Osteoblast (primary cell): ENCODE measurements around the gene FAT2. TPM values are rescaled to one million over a fixed set of nuclear protein-coding genes. Genes with fewer than 3 reads are reported as not detected.

ENCODE experiments used
- DNase-seq: peaks from one replicate; pipeline ENCODE4 v3.0.0; 2011; ENCODE audit warnings: low spot score, mixed read lengths; ENCODE audit not compliant: insufficient read length; ENCODE audit errors: missing footprints
- H2AFZ ChIP-seq: 2 replicates; pipeline ENCODE4 v1.6.0; 2011; ENCODE audit warnings: mild to moderate bottlenecking, low read length
- H3K27ac ChIP-seq: 2 replicates; pipeline ENCODE4 v1.5.1; 2011; ENCODE audit warnings: mild to moderate bottlenecking, low read depth, low read length, moderate library complexity
- H3K27me3 ChIP-seq: 2 replicates; pipeline ENCODE4 v1.6.0; 2012; ENCODE audit warnings: mild to moderate bottlenecking, control low read depth, inconsistent platforms, low read length, moderate library complexity; ENCODE audit not compliant: insufficient read depth
- H3K36me3 ChIP-seq: 2 replicates; pipeline ENCODE4 v1.5.1; 2011; ENCODE audit warnings: mild to moderate bottlenecking, low read length, control low read depth, moderate library complexity; ENCODE audit not compliant: insufficient read depth
- H3K4me1 ChIP-seq: 2 replicates; pipeline ENCODE4 v1.5.1; 2011; ENCODE audit warnings: mild to moderate bottlenecking, low read length, control low read depth, moderate library complexity; ENCODE audit not compliant: insufficient read depth
- H3K4me2 ChIP-seq: 2 replicates; pipeline ENCODE4 v1.6.0; 2011; ENCODE audit warnings: mild to moderate bottlenecking, low read length; ENCODE audit not compliant: insufficient read depth
- H3K4me3 ChIP-seq: fragments of 200-600 bp; sonication (generic); 3 replicates; pipeline ENCODE4 v1.5.1; 2012; ENCODE audit warnings: mild to moderate bottlenecking, low read length, inconsistent platforms; ENCODE audit not compliant: insufficient read depth
- H3K79me2 ChIP-seq: 2 replicates; pipeline ENCODE4 v1.6.0; 2012; ENCODE audit warnings: mild to moderate bottlenecking, low read length, control low read depth, inconsistent platforms; ENCODE audit not compliant: insufficient read depth
- H3K9me3 ChIP-seq: 2 replicates; pipeline ENCODE4 v1.5.1; 2011; ENCODE audit warnings: low read depth, low read length, control low read depth
- H4K20me1 ChIP-seq: 2 replicates; pipeline ENCODE4 v1.6.0; 2012; ENCODE audit warnings: mild to moderate bottlenecking, low read length, control low read depth; ENCODE audit not compliant: insufficient read depth
- CTCF ChIP-seq: IDR thresholded peaks from 2 replicates; pipeline ENCODE4 v1.5.1; 2011; ENCODE audit warnings: mild to moderate bottlenecking, low read depth, low read length, moderate library complexity; ENCODE audit errors: extremely low read depth
- total RNA-seq: library from RNA; depleted of rRNA; stranded (reverse); fragments of >200 nt; gene quantifications from 2 replicates; pipeline ENCODE4 v1.2.3, GENCODE V29; 2012

The FAT2 gene
- 0.36 and 0.59 TPM in 2 replicates for total RNA-seq

DNA sequence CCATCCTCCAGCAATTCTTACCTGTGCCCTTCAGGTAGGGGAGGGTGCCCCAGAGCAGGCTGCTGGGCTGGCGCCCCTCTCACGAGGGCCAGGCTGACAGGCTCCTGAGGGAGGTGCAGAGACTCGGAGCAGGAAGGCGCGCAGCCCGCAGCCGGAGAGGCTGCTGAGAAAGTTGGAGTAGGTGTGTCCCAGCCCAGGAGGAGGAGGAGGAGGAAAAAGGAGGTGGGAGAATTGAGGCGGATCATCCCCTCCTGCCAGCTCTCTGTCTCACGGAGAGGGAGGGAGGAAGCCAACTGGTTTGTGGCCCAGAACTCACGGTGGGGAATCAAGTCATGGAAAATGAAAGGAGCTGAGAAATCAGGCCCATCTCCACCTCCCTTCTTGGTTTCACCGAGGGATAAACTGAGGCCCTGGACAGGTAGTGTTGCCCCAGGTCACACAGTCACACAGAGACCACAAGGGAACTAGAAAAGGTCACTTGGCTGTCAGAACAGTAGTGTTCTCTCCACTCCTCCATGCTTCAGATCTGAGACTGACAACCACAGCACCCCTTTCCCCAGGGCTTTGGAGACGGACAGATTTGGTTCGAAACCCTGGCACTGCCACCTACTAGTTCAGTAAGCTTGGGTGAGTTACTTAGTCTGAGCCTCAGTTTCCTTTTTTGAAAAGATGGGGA lies at the start of gene FAT2:
FAT2 (minus strand) TSS at position 188 of the 676 bp plus-strand sequence. CDS start 22,400 bp downstream, outside the sequence.
- no peaks in the 10 kb centered on the region for H3K9me3 ChIP-seq
- H2AFZ ChIP-seq, result no peak within 1 kb of the TSS
- H3K27me3 ChIP-seq, result peaks cover 4% of the 10 kb centered on the region
- TF ChIP-seq CTCF, result no peak
- H3K79me2 ChIP-seq, result no peaks in the 10 kb centered on the region
- no peaks in the 10 kb centered on the region for H3K4me1 ChIP-seq
- no peak within 1 kb of the TSS for H3K4me2 ChIP-seq
- no peak within 1 kb of the TSS for H3K27ac ChIP-seq
- no peak for DNase-seq
- no peaks in the 10 kb centered on the region for H4K20me1 ChIP-seq
- H3K36me3 ChIP-seq, result no peaks in the 10 kb centered on the region
- H3K4me3 ChIP-seq, result no peak within 1 kb of the TSS

- Histone ChIP-seq H3K27me3 (peaks cover 24% of the 10 kb centered on the region), H3K79me2 (no peaks in the 10 kb centered on the region), H3K36me3 (no peaks in the 10 kb centered on the region), H3K4me1 (no peaks in the 10 kb centered on the region), H3K4me3 (no peak overlapping the region), H3K27ac (no peak overlapping the region), H2AFZ (no peak overlapping the region), H4K20me1 (no peaks in the 10 kb centered on the region), H3K4me2 (no peak overlapping the region), H3K9me3 (no peaks in the 10 kb centered on the region)
- no peak for DNase-seq
- TF ChIP-seq CTCF, result no peak
Measured at GRCh38 chr5:151638619-151639018, 47.5 kb upstream of the FAT2 start.

DNA sequence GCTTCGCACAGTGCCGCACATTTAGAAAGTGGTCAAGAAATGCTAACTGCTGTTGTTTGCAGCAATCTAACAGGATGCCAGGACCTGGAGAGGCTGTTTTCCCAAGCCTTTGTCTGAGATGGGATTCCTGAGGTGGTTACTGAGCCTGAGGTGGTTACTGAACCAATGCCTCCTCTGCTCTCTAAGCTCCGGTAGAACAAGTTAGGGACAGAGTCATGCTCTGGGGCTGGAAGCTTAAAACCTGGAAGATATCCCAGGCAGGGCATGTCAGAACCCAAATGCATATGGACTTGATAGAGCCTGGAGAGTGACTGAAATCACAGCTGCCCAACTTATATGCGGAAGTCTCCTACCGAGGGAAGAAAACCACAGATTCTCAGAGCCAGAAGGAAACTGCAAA lies 46.5 kb upstream of the FAT2 start:
- TF ChIP-seq CTCF, result no peak
- no peak for DNase-seq

GRCh38 chr5:151633892-151634291 lies 42.8 kb upstream of the FAT2 start:
- H3K27ac ChIP-seq, result no peak overlapping the region
- H3K36me3 ChIP-seq, result no peaks in the 10 kb centered on the region
- H3K4me2 ChIP-seq, result no peak overlapping the region
- H2AFZ ChIP-seq, result no peak overlapping the region
- H4K20me1 ChIP-seq, result no peaks in the 10 kb centered on the region
- no peak for DNase-seq
- TF ChIP-seq CTCF, result no peak
- peaks cover 28% of the 10 kb centered on the region for H3K27me3 ChIP-seq
- no peak overlapping the region for H3K4me3 ChIP-seq
- H3K4me1 ChIP-seq, result peaks cover 2% of the 10 kb centered on the region
- H3K79me2 ChIP-seq, result no peaks in the 10 kb centered on the region
- H3K9me3 ChIP-seq, result no peaks in the 10 kb centered on the region

More for the DNA sequence above, 46.5 kb upstream of the FAT2 start:
- Histone ChIP-seq H3K27ac (no peak overlapping the region), H2AFZ (no peak overlapping the region), H3K4me3 (no peak overlapping the region), H3K4me2 (no peak overlapping the region), H4K20me1 (no peaks in the 10 kb centered on the region), H3K79me2 (no peaks in the 10 kb centered on the region), H3K9me3 (no peaks in the 10 kb centered on the region), H3K36me3 (no peaks in the 10 kb centered on the region), H3K27me3 (peaks cover 28% of the 10 kb centered on the region), H3K4me1 (no peaks in the 10 kb centered on the region)
